HepG2 (cell line): Measurements from ENCODE around the gene CLCNKA. TPM values are rescaled to one million over a fixed set of nuclear protein-coding genes. Genes with fewer than 3 reads are reported as not detected.

Experiments
- ATF7 ChIP-seq, 2 experiments: fragments of 450-650 bp in 1 of 2; sonication (generic) in 1 of 2; formaldehyde crosslinking in 1 of 2; IDR thresholded peaks; 2 replicates each; pipeline versions ENCODE4 v1.4.0 to v1.6.1; 2016 to 2020; ENCODE audit warnings: antibody characterized with exemption in 1 of 2, mild to moderate bottlenecking in 1 of 2, missing genetic modification reagents in 1 of 2
- EED ChIP-seq: sonication (generic); formaldehyde crosslinking; IDR thresholded peaks from 2 replicates; pipeline ENCODE4 v1.5.0; 2020; ENCODE audit warnings: mild to moderate bottlenecking, missing genetic modification reagents
- ESRRA ChIP-seq: sonication (generic); formaldehyde crosslinking; IDR thresholded peaks from 2 replicates; pipeline ENCODE4 v1.5.1; 2020; ENCODE audit warnings: mild to moderate bottlenecking, low read depth, missing genetic modification reagents
- FOXA1 ChIP-seq, 2 experiments: fragments of 450-650 bp in 1 of 2; sonication (generic) in 1 of 2; formaldehyde crosslinking in 1 of 2; IDR thresholded peaks; 2 replicates each; pipeline versions ENCODE4 v1.4.0 to v1.6.1; 2016 to 2020; ENCODE audit warnings: missing genetic modification reagents in 1 of 2
- KLF13 ChIP-seq: sonication (generic); formaldehyde crosslinking; IDR thresholded peaks from 2 replicates; pipeline ENCODE4 v1.4.0; 2020; ENCODE audit warnings: mild to moderate bottlenecking, missing genetic modification reagents
- MAFG ChIP-seq: sonication (generic); formaldehyde crosslinking; IDR thresholded peaks from 2 replicates; pipeline ENCODE4 v1.5.1; 2020; ENCODE audit warnings: mild to moderate bottlenecking, missing genetic modification reagents
- PHB2 ChIP-seq: fragments of 450-650 bp; IDR thresholded peaks from 2 replicates; pipeline ENCODE4 v1.6.1; 2018; ENCODE audit not compliant: partially characterized antibody
- RFXAP ChIP-seq: sonication (generic); formaldehyde crosslinking; IDR thresholded peaks from 2 replicates; pipeline ENCODE4 v1.4.0; 2020; ENCODE audit warnings: missing genetic modification reagents, borderline replicate concordance
- RXRA ChIP-seq: sonication (generic); formaldehyde crosslinking; IDR thresholded peaks from 2 replicates; pipeline ENCODE4 v1.5.1; 2020; ENCODE audit warnings: missing genetic modification reagents
- SOX13 ChIP-seq, 3 experiments: fragments of 450-650 bp in 1 of 3; sonication (generic) in 1 of 3; formaldehyde crosslinking in 1 of 3; IDR thresholded peaks in 2 of 3; conservative IDR thresholded peaks in 1 of 3; 2 replicates each; pipeline versions ENCODE4 v1.5.0 to v1.6.1; 2016 to 2020; ENCODE audit warnings: antibody characterized with exemption in 1 of 3, mild to moderate bottlenecking in 1 of 3, missing compliant biosample characterization in 1 of 3, missing genetic modification reagents in 1 of 3, moderate library complexity in 1 of 3
- SPEN ChIP-seq: sonication (generic); formaldehyde crosslinking; IDR thresholded peaks from 2 replicates; pipeline ENCODE4 v1.5.1; 2020; ENCODE audit warnings: low read depth, mild to moderate bottlenecking, missing genetic modification reagents
- SRF ChIP-seq: IDR thresholded peaks from 2 replicates; pipeline ENCODE4 v1.6.1; 2011; ENCODE audit warnings: mild to moderate bottlenecking, low read depth, low read length, moderate library complexity
- XBP1 ChIP-seq: sonication (generic); formaldehyde crosslinking; IDR thresholded peaks from 2 replicates; pipeline ENCODE4 v1.5.0; 2020; ENCODE audit warnings: missing genetic modification reagents
- ZC3H4 ChIP-seq: sonication (generic); formaldehyde crosslinking; IDR thresholded peaks from 2 replicates; pipeline ENCODE4 v1.4.0; 2020; ENCODE audit warnings: missing genetic modification reagents, borderline replicate concordance
- ZEB1 ChIP-seq: IDR thresholded peaks from 2 replicates; pipeline ENCODE4 v1.6.1; 2012; ENCODE audit warnings: mild to moderate bottlenecking, low read depth, inconsistent platforms; ENCODE audit not compliant: insufficient replicate concordance
- ZNF253 ChIP-seq: sonication (generic); formaldehyde crosslinking; IDR thresholded peaks from 2 replicates; pipeline ENCODE4 v1.8.0; 2022; ENCODE audit warnings: mild to moderate bottlenecking, missing genetic modification reagents, borderline replicate concordance
- ZNF260 ChIP-seq: sonication (generic); formaldehyde crosslinking; IDR thresholded peaks from 2 replicates; pipeline ENCODE4 v1.4.0; 2020; ENCODE audit warnings: missing genetic modification reagents, low read depth, mild to moderate bottlenecking, borderline replicate concordance
- ZNF451 ChIP-seq: sonication (generic); formaldehyde crosslinking; IDR thresholded peaks from 2 replicates; pipeline ENCODE4 v1.5.0; 2020; ENCODE audit warnings: mild to moderate bottlenecking, missing genetic modification reagents
- ZNF460 ChIP-seq: sonication (generic); formaldehyde crosslinking; IDR thresholded peaks from 2 replicates; pipeline ENCODE4 v1.5.1; 2020; ENCODE audit warnings: missing genetic modification reagents, mild to moderate bottlenecking, borderline replicate concordance
- ZNF468 ChIP-seq: sonication (generic); formaldehyde crosslinking; IDR thresholded peaks from 2 replicates; pipeline ENCODE4 v1.8.0; 2022; ENCODE audit warnings: mild to moderate bottlenecking, moderate library complexity, missing genetic modification reagents
- ZNF530 ChIP-seq: sonication (generic); formaldehyde crosslinking; IDR thresholded peaks from 2 replicates; pipeline ENCODE4 v1.5.0; 2020; ENCODE audit warnings: low read depth, mild to moderate bottlenecking, missing genetic modification reagents
- ZNF703 ChIP-seq: sonication (generic); formaldehyde crosslinking; IDR thresholded peaks from 2 replicates; pipeline ENCODE4 v1.5.1; 2020; ENCODE audit warnings: missing genetic modification reagents, mild to moderate bottlenecking, moderate library complexity, borderline replicate concordance
- ZNF878 ChIP-seq: sonication (generic); formaldehyde crosslinking; IDR thresholded peaks from 2 replicates; pipeline ENCODE4 v1.8.1; 2023; ENCODE audit warnings: mild to moderate bottlenecking, missing genetic modification reagents, moderate library complexity
- polyA plus RNA-seq, 8 experiments: library from polyadenylated mRNA; depleted of rRNA in 3 of 8; stranded (reverse) in 7 of 8; unstranded in 1 of 8; fragments of >200 nt; fragmentation: Illumina TruSeq in 4 of 8; extraction: Trizol in 4 of 8; gene quantifications; 2 replicates each; pipeline versions ENCODE4 v1.2.1 to v1.2.3, GENCODE V29; 2011 to 2016; ENCODE audit warnings: low read depth in 4 of 8, missing spikeins in 1 of 8, mixed read lengths in 1 of 8; ENCODE audit not compliant: insufficient read depth in 1 of 8
- total RNA-seq, 5 experiments: library from RNA; depleted of rRNA; stranded (reverse); fragments of >200 nt; fragmentation: Illumina TruSeq; extraction: Trizol; gene quantifications; 2 replicates each; pipeline ENCODE4 v1.2.3, GENCODE V29; 2016; ENCODE audit warnings: low read depth in 1 of 5
- TF ChIP-seq, protein P1 (sequence below): sonication (generic); formaldehyde crosslinking; IDR thresholded peaks from 2 replicates; pipeline ENCODE4 v1.8.1; 2023; ENCODE audit warnings: mild to moderate bottlenecking, missing genetic modification reagents
- TF ChIP-seq, protein P2 (sequence below): IDR thresholded peaks from 2 replicates; pipeline ENCODE4 v1.6.1; 2016
- TF ChIP-seq, protein P3 (sequence below): sonication (generic); formaldehyde crosslinking; IDR thresholded peaks from 2 replicates; pipeline ENCODE4 v1.8.1; 2023; ENCODE audit warnings: mild to moderate bottlenecking, moderate library complexity, missing genetic modification reagents
- TF ChIP-seq, protein P4 (sequence below), 2 experiments: sonication (generic) in 1 of 2; formaldehyde crosslinking in 1 of 2; IDR thresholded peaks; 2 replicates each; pipeline versions ENCODE4 v1.5.1 to v1.6.1; 2011 to 2020; ENCODE audit warnings: borderline replicate concordance in 1 of 2, low read depth in 1 of 2, low read length in 1 of 2, mild to moderate bottlenecking in 1 of 2, missing genetic modification reagents in 1 of 2, moderate library complexity in 1 of 2

CLCNKA gene
- total and polyA plus RNA-seq, 2 of the 13 experiments (the other 11 are each of a cell fraction or from before 2014, with no cell fraction given), result 0.03 TPM; not detected in 1

DNA sequence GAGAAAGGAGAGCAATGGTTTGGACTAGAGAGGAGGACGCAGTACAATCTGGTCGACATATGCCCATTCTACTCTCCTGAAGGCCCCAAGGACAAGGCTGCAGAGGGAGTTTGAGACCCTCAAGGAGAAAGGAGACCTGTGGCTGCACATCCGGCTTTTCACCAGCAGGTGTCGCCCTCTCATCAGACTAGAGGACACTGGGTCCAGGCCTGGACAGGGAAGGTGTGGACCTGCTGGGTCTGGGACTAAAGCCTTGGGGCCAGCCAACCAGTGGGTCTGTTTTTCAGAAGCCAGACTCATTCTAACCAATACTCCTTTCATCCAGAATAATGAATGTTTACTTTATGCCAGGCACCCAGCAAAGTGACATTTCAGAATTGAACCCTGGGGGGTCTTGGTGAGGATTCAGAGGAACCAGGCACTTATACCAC is 12.8 kb upstream of the CLCNKA start (continued):
- TF ChIP-seq ATF7 (IDR thresholded peaks at IDR 0.05) (no peak), ATF7 (CRISPR knock-in tag; IDR thresholded peaks at IDR 0.05) (no peak), ZNF460 (CRISPR knock-in tag) (no peak), FOXA1 (IDR thresholded peaks at IDR 0.05) (no peak), FOXA1 (CRISPR knock-in tag; IDR thresholded peaks at IDR 0.05) (no peak), ZNF260 (no peak), ZNF253 (CRISPR knock-in tag) (no peak), ESRRA (CRISPR knock-in tag) (no peak), KLF13 (CRISPR knock-in tag) (no peak), ZC3H4 (CRISPR knock-in tag) (no peak), PHB2 (no peak), MAFG (CRISPR knock-in tag) (no peak), XBP1 (CRISPR knock-in tag) (no peak), ZNF530 (no peak), RFXAP (no peak), SOX13 (IDR thresholded peaks at IDR 0.05) (no peak), SOX13 (CRISPR knock-in tag; conservative IDR thresholded peaks at IDR 0.05 in 1 of 2, IDR thresholded peaks at IDR 0.05 in 1 of 2) (no peak), SPEN (CRISPR knock-in tag) (no peak), RXRA (CRISPR knock-in tag) (no peak), EED (CRISPR knock-in tag) (no peak), SRF (no peak), ZNF878 (no peak), ZNF703 (CRISPR knock-in tag) (no peak), ZNF451 (CRISPR knock-in tag) (0 out of 2 replicates have a peak, but pooled peaks have one; percentile 46), ZNF468 (CRISPR knock-in tag) (no peak), ZEB1 (no peak)
- TF ChIP-seq, protein P1, sequence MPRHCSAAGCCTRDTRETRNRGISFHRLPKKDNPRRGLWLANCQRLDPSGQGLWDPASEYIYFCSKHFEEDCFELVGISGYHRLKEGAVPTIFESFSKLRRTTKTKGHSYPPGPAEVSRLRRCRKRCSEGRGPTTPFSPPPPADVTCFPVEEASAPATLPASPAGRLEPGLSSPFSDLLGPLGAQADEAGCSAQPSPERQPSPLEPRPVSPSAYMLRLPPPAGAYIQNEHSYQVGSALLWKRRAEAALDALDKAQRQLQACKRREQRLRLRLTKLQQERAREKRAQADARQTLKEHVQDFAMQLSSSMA (CRISPR knock-in tag), result no peak
- TF ChIP-seq, protein P2, sequence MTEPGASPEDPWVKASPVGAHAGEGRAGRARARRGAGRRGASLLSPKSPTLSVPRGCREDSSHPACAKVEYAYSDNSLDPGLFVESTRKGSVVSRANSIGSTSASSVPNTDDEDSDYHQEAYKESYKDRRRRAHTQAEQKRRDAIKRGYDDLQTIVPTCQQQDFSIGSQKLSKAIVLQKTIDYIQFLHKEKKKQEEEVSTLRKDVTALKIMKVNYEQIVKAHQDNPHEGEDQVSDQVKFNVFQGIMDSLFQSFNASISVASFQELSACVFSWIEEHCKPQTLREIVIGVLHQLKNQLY (CRISPR knock-in tag), result no peak
- TF ChIP-seq, protein P3, sequence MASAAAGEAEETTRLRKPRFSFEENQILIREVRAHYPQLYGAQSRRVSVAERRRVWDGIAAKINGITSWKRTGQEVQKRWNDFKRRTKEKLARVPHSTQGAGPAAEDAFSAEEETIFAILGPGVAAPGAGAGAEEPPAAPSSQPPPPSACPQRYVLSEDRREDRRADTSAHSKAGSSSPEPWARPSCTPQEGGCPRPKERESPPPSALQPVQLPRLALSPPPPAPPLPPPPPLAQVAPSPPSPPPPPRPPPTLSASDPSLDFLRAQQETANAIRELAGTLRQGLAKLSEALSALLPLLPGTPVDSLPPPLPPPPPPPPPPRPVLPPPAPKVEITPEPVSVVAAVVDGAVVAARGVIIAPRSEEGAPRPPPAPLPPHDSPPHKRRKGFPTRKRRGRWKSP (CRISPR knock-in tag), result no peak
- TF ChIP-seq, protein P4, sequence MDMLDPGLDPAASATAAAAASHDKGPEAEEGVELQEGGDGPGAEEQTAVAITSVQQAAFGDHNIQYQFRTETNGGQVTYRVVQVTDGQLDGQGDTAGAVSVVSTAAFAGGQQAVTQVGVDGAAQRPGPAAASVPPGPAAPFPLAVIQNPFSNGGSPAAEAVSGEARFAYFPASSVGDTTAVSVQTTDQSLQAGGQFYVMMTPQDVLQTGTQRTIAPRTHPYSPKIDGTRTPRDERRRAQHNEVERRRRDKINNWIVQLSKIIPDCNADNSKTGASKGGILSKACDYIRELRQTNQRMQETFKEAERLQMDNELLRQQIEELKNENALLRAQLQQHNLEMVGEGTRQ (IDR thresholded peaks at IDR 0.05; ENCODE audit: low read depth, low read length), result no peak
- TF ChIP-seq, protein P4 (CRISPR knock-in tag; IDR thresholded peaks at IDR 0.05; ENCODE audit: borderline replicate concordance), result no peak
